ENCODE data around the gene ADGRV1.

The ADGRV1 gene

DNA sequence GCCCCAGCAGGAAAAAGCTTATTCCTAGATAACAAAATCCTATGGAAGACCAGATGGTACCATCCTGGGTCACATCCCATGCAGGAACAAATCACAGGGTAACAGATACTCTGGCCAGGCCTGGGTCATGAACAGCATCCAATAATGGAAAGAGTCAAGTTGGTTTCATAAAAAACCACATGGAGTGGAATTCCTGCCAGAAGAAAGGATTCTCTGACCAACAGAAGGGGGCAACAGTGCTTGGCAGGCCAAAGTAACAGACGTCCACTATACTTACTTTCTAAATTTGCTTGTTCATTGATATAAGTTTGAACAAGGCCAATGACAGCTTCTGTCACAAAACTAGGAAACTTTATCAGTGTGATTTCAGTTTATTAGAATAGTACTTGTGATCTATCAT lies 551.0 kb downstream of the ADGRV1 start:
- no peak for DNase-seq (ENCODE audit: low read depth)

DNA sequence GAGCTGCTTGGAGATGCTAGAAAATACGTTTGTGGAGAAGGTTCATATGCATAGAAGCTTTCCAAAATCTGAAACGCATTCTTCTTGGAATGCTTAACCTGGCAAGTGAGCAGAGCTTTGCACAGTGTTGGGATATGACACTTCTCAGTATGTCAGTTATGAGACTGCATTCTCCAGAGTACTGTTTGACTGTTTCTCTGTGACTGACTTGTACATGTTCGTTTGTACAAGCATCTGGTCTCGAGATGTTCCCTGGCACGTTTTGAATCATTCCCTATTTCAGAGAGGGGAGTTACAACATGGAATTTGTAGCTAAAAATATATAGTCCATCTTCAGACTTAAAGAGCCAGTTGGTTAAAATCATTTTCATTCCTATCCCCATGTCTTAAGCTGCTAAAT lies 552.1 kb downstream of the ADGRV1 start:
- DNase-seq (ENCODE audit: low read depth), result no peak

- DNase-seq (ENCODE audit: low read depth), result no peak
These were observed 553.1 kb downstream of the ADGRV1 start for GRCh38 chr5:91111473-91112238.

DNA sequence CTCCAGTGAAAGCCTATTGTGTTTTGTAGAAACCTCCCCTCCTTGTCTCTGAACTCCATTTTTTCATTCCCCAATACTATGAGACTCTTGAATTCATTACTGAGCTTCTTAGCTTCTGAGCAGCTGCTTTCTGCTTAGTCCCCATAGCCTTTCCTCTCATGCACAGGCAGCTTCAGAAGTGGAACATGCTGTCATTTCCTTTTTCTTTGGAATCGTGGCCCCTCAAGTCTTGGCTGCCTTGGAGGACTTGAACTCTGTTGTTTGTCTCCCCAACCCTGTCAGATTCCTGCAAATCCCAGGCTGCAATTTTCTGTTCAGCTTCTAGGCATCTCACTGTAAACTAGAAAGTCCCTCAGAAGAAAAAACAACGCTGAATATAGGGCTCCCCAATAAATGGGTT lies 556.1 kb downstream of the ADGRV1 start:
- DNase-seq (ENCODE audit: low read depth), result no peak

DNA sequence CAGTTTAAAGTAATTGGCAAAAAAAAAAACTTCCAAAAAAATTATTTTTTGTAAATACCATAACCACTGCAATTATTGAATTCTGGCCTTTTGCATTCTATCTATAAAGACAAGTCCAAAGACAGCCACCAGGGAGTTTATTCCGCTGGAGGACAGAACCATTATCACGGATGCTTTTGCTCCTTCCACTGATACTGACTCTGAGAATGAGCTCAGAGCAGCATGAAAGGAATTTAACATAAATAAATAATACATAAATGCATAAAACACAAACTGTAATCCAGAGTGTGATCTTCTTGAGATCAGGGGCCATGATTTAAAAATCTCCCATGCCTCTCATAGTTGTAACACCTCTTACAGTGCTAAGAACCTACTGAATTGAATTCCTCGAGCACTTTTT lies 559.8 kb downstream of the ADGRV1 start:
- no peak for DNase-seq (ENCODE audit: low read depth)

GRCh38 chr5:91118796-91119195 lies 560.2 kb downstream of the ADGRV1 start:
- no peak for DNase-seq (ENCODE audit: low read depth)

DNA sequence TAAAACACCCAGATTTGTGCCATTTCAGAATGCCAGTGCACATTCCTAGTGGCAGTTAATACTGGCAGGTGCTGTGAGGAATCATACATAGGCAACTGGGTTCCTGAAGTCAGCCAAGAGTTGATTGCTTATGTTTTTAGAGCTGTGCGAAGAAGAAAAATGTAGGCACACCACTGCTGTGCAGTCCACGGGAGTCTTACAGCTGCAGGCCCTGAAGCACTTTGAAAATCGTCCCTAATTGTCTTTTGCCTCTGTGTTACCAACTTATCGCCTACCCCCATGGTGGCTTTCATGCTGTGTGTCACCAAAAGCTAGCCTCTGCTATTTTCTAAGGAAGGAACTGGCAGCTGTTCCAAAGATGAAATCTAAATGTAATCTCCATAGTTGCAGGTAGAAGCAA lies 560.6 kb downstream of the ADGRV1 start:
- no peak for DNase-seq (ENCODE audit: low read depth)

DNA sequence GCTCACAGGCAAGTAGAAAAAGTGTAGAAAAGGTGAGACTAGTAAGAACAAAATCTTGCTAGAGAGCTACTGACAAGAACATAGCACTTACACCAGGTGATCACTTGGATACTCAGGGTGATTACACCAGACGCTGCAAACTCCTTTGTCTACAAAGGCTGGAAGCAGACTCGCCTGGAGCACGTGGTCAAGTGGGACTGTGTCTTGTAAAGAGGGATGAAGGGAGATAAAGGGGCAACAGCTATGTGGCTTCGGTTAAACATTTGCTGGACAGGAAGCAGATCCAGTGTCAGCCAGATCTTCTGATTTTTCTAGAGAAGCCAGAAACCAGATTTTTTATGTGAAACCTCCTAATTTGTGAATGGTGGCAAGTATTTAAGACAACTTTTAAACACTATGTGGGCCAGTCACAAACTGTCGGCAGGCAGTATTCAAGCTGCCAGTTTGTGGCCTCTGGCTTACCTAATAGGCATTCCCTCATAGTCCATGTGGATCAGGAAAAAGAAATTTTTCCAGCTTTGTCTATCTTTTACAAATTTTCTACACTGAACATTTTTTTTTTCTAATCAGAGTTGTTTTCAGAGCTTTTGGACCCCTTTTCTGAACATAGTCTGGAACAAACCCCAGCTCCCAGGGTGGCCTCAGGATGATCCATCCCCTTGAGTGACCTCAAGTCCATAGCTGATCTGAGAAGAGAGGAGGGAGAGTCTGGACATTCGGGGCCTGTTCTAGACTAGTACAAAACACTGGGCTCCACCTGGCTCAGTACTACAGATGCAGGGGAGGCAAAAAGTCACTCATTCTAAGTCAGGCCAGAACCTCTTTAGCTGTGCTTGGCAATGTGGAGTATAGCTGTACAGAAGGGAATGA lies 561.6 kb downstream of the ADGRV1 start:
- no peak for DNase-seq (ENCODE audit: low read depth)

DNA sequence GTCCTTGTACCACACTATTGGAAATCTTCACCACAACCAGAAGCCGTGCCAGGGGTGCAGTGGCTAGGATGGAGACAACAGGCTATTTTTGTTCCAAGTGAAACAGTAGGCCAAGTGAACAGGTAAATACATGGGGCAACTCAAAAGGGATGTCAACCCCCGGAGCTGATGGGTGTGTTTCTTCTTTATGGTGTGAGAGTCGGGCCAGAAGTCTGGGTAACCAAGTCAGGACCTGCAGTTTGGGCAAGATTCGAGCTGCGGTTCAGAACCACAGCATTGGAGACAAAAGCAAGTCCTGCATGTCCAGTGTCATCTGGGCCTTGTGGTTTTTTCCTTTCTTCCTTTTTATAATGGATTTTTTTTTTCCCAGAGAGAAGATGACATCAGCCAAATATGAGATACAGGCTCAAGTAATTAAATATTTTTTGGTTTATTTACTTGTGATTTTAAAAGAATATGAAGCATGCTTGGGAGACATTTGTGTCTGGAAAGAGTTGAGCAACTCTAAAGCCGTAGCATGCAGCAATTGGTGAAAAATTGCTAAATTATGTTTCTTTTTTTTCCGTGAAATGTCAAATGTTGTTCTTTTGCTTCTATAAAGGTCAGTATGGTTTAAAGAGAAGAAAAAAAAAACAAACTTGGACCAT lies 562.9 kb downstream of the ADGRV1 start:
- no peak for DNase-seq (ENCODE audit: low read depth)

DNA sequence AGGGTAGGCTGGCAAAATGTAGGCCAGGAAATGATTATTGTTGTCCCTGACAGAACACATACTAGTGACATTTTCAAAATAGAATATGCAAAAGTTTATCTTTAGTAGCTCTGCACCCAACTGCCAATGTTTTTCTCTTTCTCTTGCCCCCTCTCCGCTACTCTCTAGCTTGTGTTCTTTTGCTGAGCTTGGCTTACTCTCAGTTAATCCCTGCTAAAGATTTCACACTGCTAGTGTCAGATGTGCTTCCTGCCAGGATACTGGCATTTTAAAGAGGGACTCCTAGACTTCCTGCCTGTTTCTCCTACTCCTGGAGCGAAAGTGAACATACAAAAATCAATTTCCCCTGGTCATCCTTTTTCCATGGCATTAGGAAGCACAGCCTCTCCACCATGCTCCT lies 564.1 kb downstream of the ADGRV1 start:
- DNase-seq (ENCODE audit: low read depth), result no peak

GRCh38 chr5:91123291-91123690 lies 564.7 kb downstream of the ADGRV1 start:
- DNase-seq (ENCODE audit: low read depth), result no peak

GRCh38 chr5:91123901-91124300 lies 565.3 kb downstream of the ADGRV1 start:
- no peak for DNase-seq (ENCODE audit: low read depth)

DNA sequence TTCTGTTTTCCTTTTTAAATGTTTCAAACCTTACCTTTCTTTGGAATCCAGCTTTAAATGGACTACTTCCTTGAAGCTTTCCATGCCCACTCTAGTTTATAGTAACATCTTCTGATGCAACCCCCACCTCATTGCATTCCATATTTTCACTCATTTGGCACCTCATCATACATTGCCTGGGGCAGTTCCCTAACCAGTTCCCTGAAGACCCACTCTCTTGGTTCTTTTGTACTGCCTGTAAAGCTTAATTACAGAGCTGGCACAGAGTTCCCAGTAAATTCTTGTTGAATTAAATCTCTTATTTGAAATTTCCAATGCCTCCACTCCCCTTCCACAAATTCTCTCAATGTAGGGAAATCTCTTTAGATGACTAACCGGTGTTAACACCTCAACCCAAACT lies 567.3 kb downstream of the ADGRV1 start:
- no peak for DNase-seq (ENCODE audit: low read depth)

DNA sequence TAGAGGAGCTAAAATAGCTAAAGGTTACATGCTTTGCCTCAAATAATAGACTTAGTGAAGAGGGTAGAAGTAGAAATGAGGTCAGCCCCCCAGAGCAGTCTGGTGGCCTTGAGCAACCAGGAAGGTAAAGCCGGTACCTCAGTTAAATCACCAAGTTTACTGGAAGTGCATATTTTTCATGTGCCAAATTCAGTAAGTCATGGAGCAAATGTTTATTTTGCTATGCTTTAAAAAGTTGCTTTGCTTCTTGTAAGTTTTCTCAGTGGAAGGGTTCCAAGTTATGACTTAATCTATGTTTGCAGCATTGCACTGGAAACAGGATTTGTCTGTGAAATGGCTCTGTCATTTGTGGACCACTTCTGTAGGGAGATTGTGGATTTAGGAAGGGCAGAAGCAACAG lies 567.9 kb downstream of the ADGRV1 start:
- DNase-seq (ENCODE audit: low read depth), result no peak

DNA sequence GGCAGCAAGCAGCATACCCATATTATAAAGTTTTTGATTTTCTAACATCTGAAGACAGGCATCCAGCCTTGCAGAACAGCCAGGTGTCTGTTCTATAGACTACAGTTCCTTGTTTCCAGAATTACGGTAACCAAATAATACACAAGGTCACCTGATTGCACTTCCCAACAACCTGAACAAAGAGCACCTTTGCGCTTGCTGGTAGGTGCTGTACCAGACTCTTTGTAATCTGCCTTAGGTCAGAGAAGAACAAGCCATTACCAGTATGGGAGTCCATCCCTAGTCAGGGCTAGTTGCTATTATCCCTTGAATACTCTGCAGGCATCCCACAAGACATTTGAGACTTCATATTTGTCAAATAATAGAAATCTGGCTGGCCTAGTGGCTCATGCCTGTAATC lies 568.3 kb downstream of the ADGRV1 start:
- no peak for DNase-seq (ENCODE audit: low read depth)

- no peak for DNase-seq (ENCODE audit: low read depth)
These were observed 569.0 kb downstream of the ADGRV1 start for GRCh38 chr5:91127456-91128081.

- DNase-seq (ENCODE audit: low read depth), result no peak
These were observed 570.0 kb downstream of the ADGRV1 start for GRCh38 chr5:91128604-91129003.

DNA sequence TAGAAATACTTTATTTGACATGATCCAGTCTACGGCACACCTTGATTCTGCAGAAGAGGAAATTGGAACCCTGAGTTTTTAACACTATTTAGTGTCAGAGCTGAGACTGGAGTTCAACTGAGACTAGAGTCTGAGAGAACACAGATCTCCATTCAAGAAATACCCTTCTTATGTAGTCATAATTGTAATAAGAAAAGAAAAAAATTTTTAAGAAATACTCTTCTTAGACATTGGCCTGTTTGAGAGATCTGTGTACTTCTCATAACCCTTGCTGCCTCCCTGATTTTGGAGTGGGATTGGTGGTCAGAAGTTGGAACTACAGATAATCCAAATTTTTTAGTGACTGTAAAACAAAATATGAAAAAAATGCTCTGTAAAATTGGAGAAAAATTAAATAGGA lies 571.2 kb downstream of the ADGRV1 start:
- no peak for DNase-seq (ENCODE audit: low read depth)

GRCh38 chr5:91130759-91131158 lies 572.2 kb downstream of the ADGRV1 start:
- no peak for DNase-seq (ENCODE audit: low read depth)

DNA sequence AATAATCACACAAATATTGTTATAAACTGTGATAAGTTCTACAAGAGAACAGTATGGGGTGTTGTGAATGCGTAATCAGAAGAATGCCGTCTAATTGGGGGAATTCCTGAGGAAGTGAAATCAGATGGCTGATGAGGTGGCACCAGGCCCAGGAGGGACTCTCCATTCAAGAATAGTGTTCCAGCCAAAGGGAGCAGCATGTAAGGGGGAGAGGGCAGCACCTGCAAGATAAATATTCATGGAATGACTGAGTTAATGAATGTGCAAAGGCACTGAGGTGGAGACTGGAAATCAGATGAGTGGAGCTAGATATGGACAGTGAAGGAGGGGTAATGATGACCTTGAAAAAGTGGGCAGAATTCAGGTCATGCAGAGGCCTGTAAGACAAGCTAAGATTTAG lies 574.0 kb downstream of the ADGRV1 start:
- no peak for DNase-seq (ENCODE audit: low read depth)

DNA sequence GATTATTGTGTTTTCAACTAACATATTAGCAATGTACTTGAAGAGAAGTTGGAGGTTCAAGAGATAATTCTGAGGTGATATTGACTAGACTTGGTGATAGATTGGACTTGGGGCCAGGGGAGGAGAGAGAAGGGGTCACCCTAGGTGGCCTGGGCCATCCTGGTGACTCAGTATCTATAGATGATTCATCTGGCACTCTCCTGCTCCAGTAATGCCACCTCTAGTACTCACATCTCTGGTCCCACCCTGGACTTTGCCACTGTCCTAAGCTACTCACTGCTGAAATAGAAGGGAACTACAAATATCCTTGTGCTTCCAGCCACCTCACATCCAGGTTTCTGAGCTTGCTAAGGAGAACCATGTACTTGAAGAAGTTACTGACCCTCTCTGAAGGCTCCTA lies 574.6 kb downstream of the ADGRV1 start:
- no peak for DNase-seq (ENCODE audit: low read depth)

DNA sequence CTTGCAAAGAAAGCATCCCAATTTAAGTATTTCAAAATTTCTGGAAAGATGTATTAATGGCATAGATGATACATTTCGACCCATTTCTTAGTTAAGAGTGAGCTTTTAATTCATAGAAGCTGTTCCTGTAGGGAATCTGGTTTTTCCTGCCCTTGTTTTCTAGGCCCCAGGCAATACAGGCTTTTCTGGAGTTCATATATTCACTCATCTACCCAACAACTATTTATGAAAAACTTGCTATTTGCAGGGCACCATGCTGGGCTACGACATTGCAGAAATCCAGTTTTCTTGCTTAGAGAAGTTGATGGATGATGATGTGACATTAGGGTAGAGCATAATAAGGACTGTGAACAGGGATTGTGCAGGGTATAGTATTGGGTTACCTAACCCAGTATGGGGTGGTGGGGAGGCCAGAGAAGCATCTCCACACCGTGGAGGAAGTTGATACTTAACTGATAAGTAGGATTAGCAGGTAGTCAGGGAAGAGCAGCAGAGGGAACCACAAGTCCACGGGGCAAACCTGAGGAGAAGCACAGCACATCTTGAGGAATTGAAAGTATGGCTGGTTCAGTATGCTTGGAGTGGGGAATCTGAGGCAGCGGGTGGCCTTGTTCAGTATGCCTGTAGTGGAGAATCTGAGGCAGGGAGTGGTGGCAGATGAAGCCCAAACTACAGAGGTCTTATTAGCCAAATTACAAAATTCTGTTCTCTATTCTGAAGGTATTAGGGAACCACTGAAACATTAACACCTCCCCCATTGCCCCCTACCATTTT lies 577.1 kb downstream of the ADGRV1 start:
- DNase-seq (ENCODE audit: low read depth), result no peak
